Osteoblast (primary cell): Measurements from ENCODE around the gene PIGM. TPM values are rescaled to one million over a fixed set of nuclear protein-coding genes. Genes with fewer than 3 reads are reported as not detected.

ENCODE experiments used
- DNase-seq: peaks from one replicate; pipeline ENCODE4 v3.0.0; 2011; ENCODE audit warnings: low spot score, mixed read lengths; ENCODE audit not compliant: insufficient read length; ENCODE audit errors: missing footprints
- H2AFZ ChIP-seq: 2 replicates; pipeline ENCODE4 v1.6.0; 2011; ENCODE audit warnings: mild to moderate bottlenecking, low read length
- H3K27ac ChIP-seq: 2 replicates; pipeline ENCODE4 v1.5.1; 2011; ENCODE audit warnings: mild to moderate bottlenecking, low read depth, low read length, moderate library complexity
- H3K27me3 ChIP-seq: 2 replicates; pipeline ENCODE4 v1.6.0; 2012; ENCODE audit warnings: mild to moderate bottlenecking, control low read depth, inconsistent platforms, low read length, moderate library complexity; ENCODE audit not compliant: insufficient read depth
- H3K36me3 ChIP-seq: 2 replicates; pipeline ENCODE4 v1.5.1; 2011; ENCODE audit warnings: mild to moderate bottlenecking, low read length, control low read depth, moderate library complexity; ENCODE audit not compliant: insufficient read depth
- H3K4me1 ChIP-seq: 2 replicates; pipeline ENCODE4 v1.5.1; 2011; ENCODE audit warnings: mild to moderate bottlenecking, low read length, control low read depth, moderate library complexity; ENCODE audit not compliant: insufficient read depth
- H3K4me2 ChIP-seq: 2 replicates; pipeline ENCODE4 v1.6.0; 2011; ENCODE audit warnings: mild to moderate bottlenecking, low read length; ENCODE audit not compliant: insufficient read depth
- H3K4me3 ChIP-seq: fragments of 200-600 bp; sonication (generic); 3 replicates; pipeline ENCODE4 v1.5.1; 2012; ENCODE audit warnings: mild to moderate bottlenecking, low read length, inconsistent platforms; ENCODE audit not compliant: insufficient read depth
- H3K79me2 ChIP-seq: 2 replicates; pipeline ENCODE4 v1.6.0; 2012; ENCODE audit warnings: mild to moderate bottlenecking, low read length, control low read depth, inconsistent platforms; ENCODE audit not compliant: insufficient read depth
- H3K9me3 ChIP-seq: 2 replicates; pipeline ENCODE4 v1.5.1; 2011; ENCODE audit warnings: low read depth, low read length, control low read depth
- H4K20me1 ChIP-seq: 2 replicates; pipeline ENCODE4 v1.6.0; 2012; ENCODE audit warnings: mild to moderate bottlenecking, low read length, control low read depth; ENCODE audit not compliant: insufficient read depth
- total RNA-seq: library from RNA; depleted of rRNA; stranded (reverse); fragments of >200 nt; gene quantifications from 2 replicates; pipeline ENCODE4 v1.2.3, GENCODE V29; 2012
- TF ChIP-seq, protein P1 (sequence below): IDR thresholded peaks from 2 replicates; pipeline ENCODE4 v1.5.1; 2011; ENCODE audit warnings: mild to moderate bottlenecking, low read depth, low read length, moderate library complexity; ENCODE audit errors: extremely low read depth

PIGM gene
- total RNA-seq, 1 donor = 7.2 TPM

DNA sequence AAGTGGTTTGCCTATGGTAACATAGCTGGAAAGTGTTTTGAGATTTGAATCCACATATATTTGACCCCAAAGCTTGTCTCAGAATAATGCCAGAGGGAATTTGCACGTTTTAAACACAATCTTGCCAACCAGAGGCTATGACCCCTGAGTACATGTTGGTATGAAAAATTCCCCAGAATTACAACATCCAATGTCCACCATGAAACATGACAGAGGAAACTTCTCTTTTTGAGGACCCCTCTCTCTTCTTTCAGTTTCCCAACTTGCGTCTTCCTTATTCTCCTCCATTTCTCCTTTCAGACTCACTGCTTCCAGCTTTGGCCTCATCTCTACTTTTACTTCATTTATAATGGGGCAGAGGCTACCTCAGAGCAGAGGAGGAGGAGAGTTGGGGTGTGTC lies 44.0 kb upstream of the PIGM start:
- H3K4me3 ChIP-seq = no peak overlapping the region
- no peaks in the 10 kb centered on the region for H3K9me3 ChIP-seq
- H2AFZ ChIP-seq = no peak overlapping the region
- peaks cover 46% of the 10 kb centered on the region for H3K27me3 ChIP-seq
- H3K4me2 ChIP-seq = no peak overlapping the region
- TF ChIP-seq, protein P1, sequence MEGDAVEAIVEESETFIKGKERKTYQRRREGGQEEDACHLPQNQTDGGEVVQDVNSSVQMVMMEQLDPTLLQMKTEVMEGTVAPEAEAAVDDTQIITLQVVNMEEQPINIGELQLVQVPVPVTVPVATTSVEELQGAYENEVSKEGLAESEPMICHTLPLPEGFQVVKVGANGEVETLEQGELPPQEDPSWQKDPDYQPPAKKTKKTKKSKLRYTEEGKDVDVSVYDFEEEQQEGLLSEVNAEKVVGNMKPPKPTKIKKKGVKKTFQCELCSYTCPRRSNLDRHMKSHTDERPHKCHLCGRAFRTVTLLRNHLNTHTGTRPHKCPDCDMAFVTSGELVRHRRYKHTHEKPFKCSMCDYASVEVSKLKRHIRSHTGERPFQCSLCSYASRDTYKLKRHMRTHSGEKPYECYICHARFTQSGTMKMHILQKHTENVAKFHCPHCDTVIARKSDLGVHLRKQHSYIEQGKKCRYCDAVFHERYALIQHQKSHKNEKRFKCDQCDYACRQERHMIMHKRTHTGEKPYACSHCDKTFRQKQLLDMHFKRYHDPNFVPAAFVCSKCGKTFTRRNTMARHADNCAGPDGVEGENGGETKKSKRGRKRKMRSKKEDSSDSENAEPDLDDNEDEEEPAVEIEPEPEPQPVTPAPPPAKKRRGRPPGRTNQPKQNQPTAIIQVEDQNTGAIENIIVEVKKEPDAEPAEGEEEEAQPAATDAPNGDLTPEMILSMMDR = no peak
- H3K36me3 ChIP-seq = no peaks in the 10 kb centered on the region
- peaks cover 2% of the 10 kb centered on the region for H3K4me1 ChIP-seq
- no peak overlapping the region for H3K27ac ChIP-seq
- H3K79me2 ChIP-seq = no peaks in the 10 kb centered on the region
- no peak for DNase-seq
- H4K20me1 ChIP-seq = no peaks in the 10 kb centered on the region

DNA sequence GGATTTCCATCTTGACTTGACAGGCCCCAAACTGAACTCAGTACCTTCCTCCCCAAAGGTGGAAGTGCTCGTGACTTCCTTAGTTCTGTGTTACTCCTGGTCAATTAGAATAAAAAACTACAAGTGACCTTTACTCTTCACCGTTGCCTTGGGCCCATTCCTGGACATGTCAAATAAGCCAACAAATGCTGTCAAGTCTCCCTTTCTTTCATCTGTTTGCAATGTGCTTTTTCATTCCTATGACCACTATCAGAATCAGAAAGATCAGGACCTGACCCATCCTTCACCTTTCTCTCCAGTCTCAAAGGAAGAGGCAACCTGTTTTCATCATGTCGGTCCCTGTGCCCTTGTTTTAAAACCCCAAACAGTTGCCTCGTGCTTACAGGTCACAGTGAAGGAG lies 43.1 kb upstream of the PIGM start:
- no peaks in the 10 kb centered on the region for H3K4me1 ChIP-seq
- no peaks in the 10 kb centered on the region for H3K79me2 ChIP-seq
- no peak overlapping the region for H3K4me3 ChIP-seq
- DNase-seq = no peak
- no peaks in the 10 kb centered on the region for H3K36me3 ChIP-seq
- H3K9me3 ChIP-seq = no peaks in the 10 kb centered on the region
- H3K4me2 ChIP-seq = no peak overlapping the region
- TF ChIP-seq, protein P1 = no peak
- peaks cover 44% of the 10 kb centered on the region for H3K27me3 ChIP-seq
- no peak overlapping the region for H3K27ac ChIP-seq
- no peak overlapping the region for H2AFZ ChIP-seq
- no peaks in the 10 kb centered on the region for H4K20me1 ChIP-seq

DNA sequence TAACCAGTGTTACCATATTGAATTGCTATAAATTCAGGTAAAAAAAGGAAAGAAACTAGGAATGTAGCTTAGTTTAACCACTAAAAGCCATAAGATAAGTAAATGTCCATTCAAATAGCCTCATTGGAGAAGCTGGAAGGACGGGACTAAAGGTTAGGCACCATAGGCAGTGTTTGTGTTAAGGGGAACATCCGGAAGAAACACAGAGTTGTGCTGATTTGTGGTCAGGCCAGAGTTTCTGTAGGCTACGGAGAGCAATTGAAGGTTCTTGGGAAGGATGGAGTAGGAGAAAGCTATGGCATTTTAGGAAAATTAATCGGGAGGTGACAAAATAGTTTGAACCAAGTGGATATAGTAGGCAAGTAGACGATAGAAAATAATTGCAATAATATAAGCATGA lies 39.5 kb upstream of the PIGM start:
- H2AFZ ChIP-seq = no peak overlapping the region
- H3K4me2 ChIP-seq = no peak overlapping the region
- H3K36me3 ChIP-seq = no peaks in the 10 kb centered on the region
- DNase-seq = no peak
- peaks cover 61% of the 10 kb centered on the region for H3K27me3 ChIP-seq
- no peaks in the 10 kb centered on the region for H3K9me3 ChIP-seq
- H3K4me3 ChIP-seq = no peak overlapping the region
- no peaks in the 10 kb centered on the region for H4K20me1 ChIP-seq
- H3K79me2 ChIP-seq = no peaks in the 10 kb centered on the region
- no peak overlapping the region for H3K27ac ChIP-seq
- no peaks in the 10 kb centered on the region for H3K4me1 ChIP-seq
- TF ChIP-seq, protein P1 = no peak

DNA sequence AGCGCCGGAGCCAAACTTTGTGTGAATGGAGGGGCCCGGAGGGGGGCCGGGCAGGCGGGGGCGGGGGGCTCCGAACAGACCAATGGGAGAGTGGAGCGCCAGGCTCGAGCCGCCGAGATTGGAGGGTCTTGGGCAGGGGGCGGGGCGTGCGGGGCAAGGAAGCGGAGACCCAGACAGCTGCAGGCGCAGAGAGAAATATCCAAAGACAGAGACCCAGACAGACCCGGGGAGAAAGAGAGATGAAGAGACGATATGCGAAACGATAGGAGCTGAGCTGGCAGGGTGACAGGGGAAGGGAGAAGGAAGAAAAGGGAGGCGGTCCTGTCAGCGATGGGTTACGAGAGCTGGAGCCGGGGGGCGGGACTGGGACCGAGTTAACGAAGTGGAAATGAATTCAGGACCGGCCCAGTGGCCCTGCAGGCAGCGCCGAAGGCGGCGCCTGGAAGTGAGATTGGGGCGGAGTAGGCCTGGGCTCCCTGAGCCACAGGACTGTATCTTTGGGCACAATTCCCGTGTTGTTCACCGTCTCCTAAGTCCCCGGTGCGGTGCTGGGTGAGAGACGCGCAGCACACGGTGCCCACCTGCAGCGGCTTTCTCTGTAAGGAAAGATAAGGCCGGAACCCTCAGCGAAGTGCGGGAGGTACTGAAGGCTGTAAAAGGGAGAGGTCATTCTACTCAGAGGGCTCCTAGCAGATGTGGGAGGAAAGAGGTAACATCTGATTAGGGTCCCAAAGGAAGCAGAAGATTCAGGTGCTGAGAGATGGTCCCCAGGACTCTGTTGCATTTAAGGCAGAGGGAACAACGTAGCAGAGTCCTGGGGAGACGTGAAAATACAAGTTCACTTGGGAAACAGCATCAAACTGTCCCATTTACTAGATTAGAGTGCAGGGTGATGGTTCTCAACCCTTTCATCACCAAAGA lies 38.7 kb upstream of the PIGM start:
- TF ChIP-seq, protein P1 = no peak
- peak; percentile 94 for DNase-seq
- Histone ChIP-seq H3K27me3 (peaks cover 66% of the 10 kb centered on the region), H3K4me1 (no peaks in the 10 kb centered on the region), H3K36me3 (no peaks in the 10 kb centered on the region), H3K9me3 (no peaks in the 10 kb centered on the region), H3K79me2 (no peaks in the 10 kb centered on the region), H4K20me1 (no peaks in the 10 kb centered on the region), H3K27ac (no peak overlapping the region), H2AFZ (peak overlapping the region; percentile 80), H3K4me2 (peak overlapping the region; percentile 85), H3K4me3 (peak overlapping the region; percentile 67)
